ENCODE data around the gene HYAL3. TPM values are rescaled to one million over a fixed set of nuclear protein-coding genes. Genes with fewer than 3 reads are reported as not detected.

HYAL3 gene
- total and polyA plus RNA-seq, 2 of the 13 experiments (the other 11 are each of a cell fraction or from before 2014, with no cell fraction given), result 5.5 to 10.4 TPM

GRCh38 chr3:50320853-50321335 lies 21.7 kb upstream of the HYAL3 start (continued):
- TF ChIP-seq, protein P1, sequence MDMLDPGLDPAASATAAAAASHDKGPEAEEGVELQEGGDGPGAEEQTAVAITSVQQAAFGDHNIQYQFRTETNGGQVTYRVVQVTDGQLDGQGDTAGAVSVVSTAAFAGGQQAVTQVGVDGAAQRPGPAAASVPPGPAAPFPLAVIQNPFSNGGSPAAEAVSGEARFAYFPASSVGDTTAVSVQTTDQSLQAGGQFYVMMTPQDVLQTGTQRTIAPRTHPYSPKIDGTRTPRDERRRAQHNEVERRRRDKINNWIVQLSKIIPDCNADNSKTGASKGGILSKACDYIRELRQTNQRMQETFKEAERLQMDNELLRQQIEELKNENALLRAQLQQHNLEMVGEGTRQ (IDR thresholded peaks at IDR 0.05; ENCODE audit: low read depth, low read length), result no peak
- TF ChIP-seq, protein P1 (CRISPR knock-in tag; IDR thresholded peaks at IDR 0.05; ENCODE audit: borderline replicate concordance), result no peak
- TF ChIP-seq NFRKB (IDR thresholded peaks at IDR 0.05) (no peak), TEF (CRISPR knock-in tag; IDR thresholded peaks at IDR 0.05) (no peak), JARID2 (CRISPR knock-in tag; IDR thresholded peaks at IDR 0.05; ENCODE audit: insufficient replicate concordance) (no peak), ZNF329 (CRISPR knock-in tag; IDR thresholded peaks at IDR 0.05; ENCODE audit: low read depth) (no peak), ZNF33B (CRISPR knock-in tag; IDR thresholded peaks at IDR 0.05) (no peak), SETDB1 (CRISPR knock-in tag; IDR thresholded peaks at IDR 0.05; ENCODE audit: borderline replicate concordance) (no peak), HNF4G (IDR thresholded peaks at IDR 0.05; ENCODE audit: borderline replicate concordance, low read depth, low read length) (no peak), HNF4G (CRISPR knock-in tag; IDR thresholded peaks at IDR 0.05; ENCODE audit: borderline replicate concordance, low read depth) (no peak), PAF1 (CRISPR knock-in tag; IDR thresholded peaks at IDR 0.05) (no peak), SMAD9 (CRISPR knock-in tag; IDR thresholded peaks at IDR 0.05) (no peak), ZFP82 (CRISPR knock-in tag; IDR thresholded peaks at IDR 0.05; ENCODE audit: borderline replicate concordance) (no peak), ZNF572 (CRISPR knock-in tag; IDR thresholded peaks at IDR 0.05) (no peak), THYN1 (CRISPR knock-in tag; IDR thresholded peaks at IDR 0.05; ENCODE audit: borderline replicate concordance, low read depth) (no peak), ZNF672 (CRISPR knock-in tag; IDR thresholded peaks at IDR 0.05) (no peak), PLSCR1 (CRISPR knock-in tag; IDR thresholded peaks at IDR 0.05; ENCODE audit: borderline replicate concordance) (no peak), NFE2L2 (IDR thresholded peaks at IDR 0.05; ENCODE audit: low read length) (no peak), NFYB (CRISPR knock-in tag; IDR thresholded peaks at IDR 0.05) (no peak), ATF1 (CRISPR knock-in tag; IDR thresholded peaks at IDR 0.05) (no peak), ZNF558 (CRISPR knock-in tag; IDR thresholded peaks at IDR 0.05; ENCODE audit: borderline replicate concordance) (no peak), PRPF4 (IDR thresholded peaks at IDR 0.05; ENCODE audit: low read depth, low read length, poor library complexity, severe bottlenecking) (no peak)
- TF ChIP-seq, protein P2, sequence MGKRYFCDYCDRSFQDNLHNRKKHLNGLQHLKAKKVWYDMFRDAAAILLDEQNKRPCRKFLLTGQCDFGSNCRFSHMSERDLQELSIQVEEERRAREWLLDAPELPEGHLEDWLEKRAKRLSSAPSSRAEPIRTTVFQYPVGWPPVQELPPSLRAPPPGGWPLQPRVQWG (CRISPR knock-in tag; IDR thresholded peaks at IDR 0.05; ENCODE audit: borderline replicate concordance, low read depth), result no peak
- TF ChIP-seq, protein P3, sequence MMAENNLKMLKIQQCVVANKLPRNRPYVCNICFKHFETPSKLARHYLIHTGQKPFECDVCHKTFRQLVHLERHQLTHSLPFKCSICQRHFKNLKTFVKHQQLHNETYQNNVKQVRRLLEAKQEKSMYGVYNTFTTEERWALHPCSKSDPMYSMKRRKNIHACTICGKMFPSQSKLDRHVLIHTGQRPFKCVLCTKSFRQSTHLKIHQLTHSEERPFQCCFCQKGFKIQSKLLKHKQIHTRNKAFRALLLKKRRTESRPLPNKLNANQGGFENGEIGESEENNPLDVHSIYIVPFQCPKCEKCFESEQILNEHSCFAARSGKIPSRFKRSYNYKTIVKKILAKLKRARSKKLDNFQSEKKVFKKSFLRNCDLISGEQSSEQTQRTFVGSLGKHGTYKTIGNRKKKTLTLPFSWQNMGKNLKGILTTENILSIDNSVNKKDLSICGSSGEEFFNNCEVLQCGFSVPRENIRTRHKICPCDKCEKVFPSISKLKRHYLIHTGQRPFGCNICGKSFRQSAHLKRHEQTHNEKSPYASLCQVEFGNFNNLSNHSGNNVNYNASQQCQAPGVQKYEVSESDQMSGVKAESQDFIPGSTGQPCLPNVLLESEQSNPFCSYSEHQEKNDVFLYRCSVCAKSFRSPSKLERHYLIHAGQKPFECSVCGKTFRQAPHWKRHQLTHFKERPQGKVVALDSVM (CRISPR knock-in tag; IDR thresholded peaks at IDR 0.05), result no peak
